C4-2B (cell line): ENCODE results near the gene TMEM269.

Experiments used
- CTCF ChIP-seq: fragments of 450-650 bp; conservative IDR thresholded peaks from 2 replicates; pipeline ENCODE4 v1.5.1; 2017; ENCODE audit warnings: mild to moderate bottlenecking
- ZFX ChIP-seq: fragments of 450-650 bp; IDR thresholded peaks from 2 replicates; pipeline ENCODE4 v1.6.1; 2017

- TF ChIP-seq CTCF, result no peak
- no peak for TF ChIP-seq ZFX
These were observed at the start of gene TMEM269 for GRCh38 chr1:42784946-42785693.
